22Rv1 (cell line): ENCODE results near the gene SLC25A5.
"Not testable (repeated sequence)": the region's sequence is repeated elsewhere in the genome, so short reads cannot be mapped to it uniquely, and the experiment has no call there.

ENCODE experiments used
- CTCF ChIP-seq: fragments of 450-650 bp; IDR thresholded peaks from 2 replicates; pipeline ENCODE4 v1.5.1; 2017; ENCODE audit warnings: mild to moderate bottlenecking
- ZFX ChIP-seq: fragments of 450-650 bp; IDR thresholded peaks from 2 replicates; pipeline ENCODE4 v1.6.1; 2017; ENCODE audit warnings: antibody characterized with exemption, borderline replicate concordance

GRCh38 chrX:119487766-119488165 is 19.5 kb downstream of the SLC25A5 start:
- TF ChIP-seq CTCF, ZFX: not testable (repeated sequence)
